HEK293 (cell line): ENCODE data around the gene PRAC1.

ENCODE experiments used
- CTCF ChIA-PET: fragments of 350-600 bp; formaldehyde crosslinking; extraction: SDS; loops from one replicate; lab custom pipeline; 2021; ENCODE audit warnings: antibody characterized with exemption; lab: Yijun Ruan, JAX
- POLR2A ChIA-PET: fragments of 300-600 bp; formaldehyde crosslinking; extraction: SDS; loops from one replicate; lab custom pipeline; 2020; ENCODE audit warnings: antibody characterized with exemption, inconsistent platforms; lab: Yijun Ruan, JAX
- H3K27ac ChIP-seq: fragments of 200-500 bp; sonication (Bioruptor generic); 2 replicates; pipeline ENCODE4 v1.5.1; 2014; ENCODE audit warnings: low read depth, low read length, control low read depth, inconsistent platforms; ENCODE audit errors: extremely low read depth
- H3K36me3 ChIP-seq, 2 experiments: fragments of 200-500 bp in 1 of 2; sonication (Bioruptor generic) in 1 of 2; 1 replicate in 1 of 2; 2 replicates in 1 of 2; pipeline ENCODE4 v1.5.1; 2014 to 2017; ENCODE audit warnings: inconsistent platforms in 2 of 2, low read length in 2 of 2; ENCODE audit not compliant: control insufficient read depth in 2 of 2, insufficient read depth in 1 of 2
- H3K4me1 ChIP-seq: fragments of 200-500 bp; sonication (Bioruptor generic); 2 replicates; pipeline ENCODE4 v1.5.1; 2014; ENCODE audit warnings: mild to moderate bottlenecking, low read length, inconsistent platforms; ENCODE audit not compliant: control insufficient read depth, insufficient read depth
- H3K4me3 ChIP-seq: 2 replicates; pipeline ENCODE4 v1.5.1; 2011; ENCODE audit warnings: low read depth, mild to moderate bottlenecking, control low read depth, low read length, moderate library complexity
- H3K9me3 ChIP-seq: fragments of 200-500 bp; sonication (Bioruptor generic); 2 replicates; pipeline ENCODE4 v1.5.1; 2014; ENCODE audit warnings: low read depth, low read length, inconsistent platforms; ENCODE audit not compliant: control insufficient read depth, insufficient read depth
- EGR2 ChIP-seq: fragments of 450-650 bp; formaldehyde crosslinking; IDR thresholded peaks from 2 replicates; pipeline ENCODE4 v1.5.1; 2016; ENCODE audit warnings: low read depth, missing biosample characterization, missing genetic modification characterization
- RBAK ChIP-seq: fragments of 450-650 bp; formaldehyde crosslinking; IDR thresholded peaks from 2 replicates; pipeline ENCODE4 v1.5.1; 2016; ENCODE audit warnings: missing biosample characterization, missing genetic modification characterization
- ZBTB7A ChIP-seq: fragments of 450-650 bp; formaldehyde crosslinking; IDR thresholded peaks from 2 replicates; pipeline ENCODE4 v1.5.1; 2016; ENCODE audit warnings: low read depth, missing biosample characterization, missing genetic modification characterization
- ZFHX2 ChIP-seq: fragments of 450-650 bp; formaldehyde crosslinking; conservative IDR thresholded peaks from 2 replicates; pipeline ENCODE4 v1.5.1; 2016; ENCODE audit warnings: missing biosample characterization, missing genetic modification characterization
- ZNF157 ChIP-seq: fragments of 450-650 bp; formaldehyde crosslinking; IDR thresholded peaks from 2 replicates; pipeline ENCODE4 v1.5.1; 2016; ENCODE audit warnings: missing biosample characterization, missing genetic modification characterization
- ZNF16 ChIP-seq: fragments of 450-650 bp; formaldehyde crosslinking; IDR thresholded peaks from 2 replicates; pipeline ENCODE4 v1.5.1; 2016; ENCODE audit warnings: low read depth, missing biosample characterization, missing genetic modification characterization
- ZNF169 ChIP-seq: fragments of 450-650 bp; formaldehyde crosslinking; IDR thresholded peaks from 2 replicates; pipeline ENCODE4 v1.5.1; 2016; ENCODE audit warnings: missing biosample characterization, missing genetic modification characterization
- ZNF26 ChIP-seq: fragments of 450-650 bp; formaldehyde crosslinking; IDR thresholded peaks from 2 replicates; pipeline ENCODE4 v1.5.1; 2016; ENCODE audit warnings: missing biosample characterization, missing genetic modification characterization
- ZNF350 ChIP-seq: fragments of 450-650 bp; formaldehyde crosslinking; IDR thresholded peaks from 2 replicates; pipeline ENCODE4 v1.5.0; 2017; ENCODE audit warnings: missing biosample characterization, mild to moderate bottlenecking, missing genetic modification characterization
- ZNF561 ChIP-seq: fragments of 450-650 bp; IDR thresholded peaks from 2 replicates; pipeline ENCODE4 v1.5.1; 2018; ENCODE audit warnings: missing biosample characterization, missing genetic modification characterization, borderline replicate concordance
- ZNF621 ChIP-seq: fragments of 450-650 bp; formaldehyde crosslinking; IDR thresholded peaks from 2 replicates; pipeline ENCODE4 v1.5.1; 2017; ENCODE audit warnings: missing biosample characterization, missing genetic modification characterization
- ZNF629 ChIP-seq: fragments of 450-650 bp; formaldehyde crosslinking; IDR thresholded peaks from 2 replicates; pipeline ENCODE4 v1.5.1; 2017; ENCODE audit warnings: missing biosample characterization, missing genetic modification characterization
- ZNF76 ChIP-seq: fragments of 450-650 bp; formaldehyde crosslinking; IDR thresholded peaks from 2 replicates; pipeline ENCODE4; 2016; ENCODE audit warnings: low read depth, missing biosample characterization, missing genetic modification characterization, borderline replicate concordance
- ZNF785 ChIP-seq: fragments of 450-650 bp; formaldehyde crosslinking; IDR thresholded peaks from 2 replicates; pipeline ENCODE4 v1.5.1; 2016; ENCODE audit warnings: missing biosample characterization, missing genetic modification characterization
- ZNF830 ChIP-seq: fragments of 450-650 bp; IDR thresholded peaks from 2 replicates; pipeline ENCODE4 v1.5.0; 2018; ENCODE audit warnings: missing biosample characterization, missing genetic modification characterization, low read depth, mild to moderate bottlenecking, moderate library complexity
- ZSCAN23 ChIP-seq: fragments of 450-650 bp; formaldehyde crosslinking; IDR thresholded peaks from 2 replicates; pipeline ENCODE4 v1.5.1; 2016; ENCODE audit warnings: missing biosample characterization, missing genetic modification characterization
- ZSCAN4 ChIP-seq: fragments of 450-650 bp; formaldehyde crosslinking; IDR thresholded peaks from 2 replicates; pipeline ENCODE4 v1.5.1; 2017; ENCODE audit warnings: missing biosample characterization, missing genetic modification characterization
- TF ChIP-seq, protein P1 (sequence below): fragments of 450-650 bp; formaldehyde crosslinking; IDR thresholded peaks from 2 replicates; pipeline ENCODE4 v1.5.1; 2016; ENCODE audit warnings: missing biosample characterization, missing genetic modification characterization
- TF ChIP-seq, protein P2 (sequence below): fragments of 450-650 bp; formaldehyde crosslinking; IDR thresholded peaks from 2 replicates; pipeline ENCODE4 v1.5.1; 2016; ENCODE audit warnings: missing biosample characterization, missing genetic modification characterization

PRAC1 gene

DNA sequence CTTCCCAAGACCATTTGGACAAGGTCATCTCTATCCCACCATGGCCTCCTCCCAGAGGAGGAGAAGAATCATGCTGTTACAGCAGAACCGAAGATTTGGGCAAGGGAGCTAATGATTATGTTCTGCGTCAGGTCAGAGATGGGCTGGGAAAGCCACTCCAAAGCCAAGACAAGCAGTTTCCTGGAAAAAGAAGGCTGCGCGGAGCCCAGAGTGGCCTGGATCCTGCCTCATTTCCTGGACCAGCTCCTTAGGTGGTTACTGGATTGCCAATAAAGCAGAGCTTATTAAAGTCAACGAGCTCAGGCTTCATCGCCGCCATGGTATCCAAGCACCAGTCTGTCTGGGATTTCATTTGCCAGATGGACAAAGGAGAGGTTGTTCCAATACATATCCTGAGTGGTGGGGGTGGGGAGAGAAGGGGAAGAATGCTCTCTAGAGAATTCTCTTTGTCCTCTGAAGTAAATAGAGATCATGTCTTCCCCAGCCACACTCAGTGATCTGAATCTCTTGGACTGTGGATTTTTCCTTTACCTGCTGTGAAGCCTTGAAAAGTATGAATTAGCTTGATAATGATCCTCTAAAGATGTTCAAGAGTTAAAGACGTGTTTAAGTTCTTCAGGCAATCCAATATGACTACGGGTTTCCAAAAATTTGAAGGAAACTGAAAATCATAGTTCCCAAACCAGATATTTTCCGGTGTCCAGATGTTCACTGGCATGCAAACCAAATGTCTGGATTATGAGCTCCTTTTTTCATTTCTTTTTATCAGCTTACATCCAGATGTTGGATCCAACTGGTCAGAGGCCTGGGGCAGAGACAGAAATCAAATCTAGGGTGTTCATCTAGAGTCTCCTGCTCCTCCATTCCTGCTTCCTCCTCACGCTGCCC is 17.7 kb downstream of the PRAC1 start:
- H3K27ac ChIP-seq: no peak overlapping the region
- no peaks in the 10 kb centered on the region; the same call in 1 of the 2 replicates for H3K4me1 ChIP-seq
- no peak overlapping the region for H3K4me3 ChIP-seq
- no peak for TF ChIP-seq ZNF350 (tag by site-specific recombination)
- TF ChIP-seq ZNF629 (tag by site-specific recombination): no peak
- TF ChIP-seq ZBTB7A (tag by site-specific recombination): no peak
- TF ChIP-seq ZNF561 (tag by site-specific recombination): no peak
- TF ChIP-seq, protein P1, sequence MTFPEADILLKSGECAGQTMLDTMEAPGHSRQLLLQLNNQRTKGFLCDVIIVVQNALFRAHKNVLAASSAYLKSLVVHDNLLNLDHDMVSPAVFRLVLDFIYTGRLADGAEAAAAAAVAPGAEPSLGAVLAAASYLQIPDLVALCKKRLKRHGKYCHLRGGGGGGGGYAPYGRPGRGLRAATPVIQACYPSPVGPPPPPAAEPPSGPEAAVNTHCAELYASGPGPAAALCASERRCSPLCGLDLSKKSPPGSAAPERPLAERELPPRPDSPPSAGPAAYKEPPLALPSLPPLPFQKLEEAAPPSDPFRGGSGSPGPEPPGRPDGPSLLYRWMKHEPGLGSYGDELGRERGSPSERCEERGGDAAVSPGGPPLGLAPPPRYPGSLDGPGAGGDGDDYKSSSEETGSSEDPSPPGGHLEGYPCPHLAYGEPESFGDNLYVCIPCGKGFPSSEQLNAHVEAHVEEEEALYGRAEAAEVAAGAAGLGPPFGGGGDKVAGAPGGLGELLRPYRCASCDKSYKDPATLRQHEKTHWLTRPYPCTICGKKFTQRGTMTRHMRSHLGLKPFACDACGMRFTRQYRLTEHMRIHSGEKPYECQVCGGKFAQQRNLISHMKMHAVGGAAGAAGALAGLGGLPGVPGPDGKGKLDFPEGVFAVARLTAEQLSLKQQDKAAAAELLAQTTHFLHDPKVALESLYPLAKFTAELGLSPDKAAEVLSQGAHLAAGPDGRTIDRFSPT (tag by site-specific recombination): no peak
- no peak for TF ChIP-seq RBAK (tag by site-specific recombination)
- TF ChIP-seq ZNF26: no peak
- TF ChIP-seq ZNF76: no peak
- no peak for TF ChIP-seq ZNF16
- TF ChIP-seq ZSCAN4 (tag by site-specific recombination): no peak
- no peak for TF ChIP-seq ZNF830 (tag by site-specific recombination)
- TF ChIP-seq ZNF169 (tag by site-specific recombination): no peak
- POLR2A ChIA-PET: interaction anchor here (0.6 kb wide), 1 partner anchor 27 kb away, joined by 3 read pairs; no protein-coding TSS in a partner anchor
- CTCF ChIA-PET: interaction anchor here (0.6 to 2.4 kb wide), 13 partner anchors 20 to 430 kb away, joined by 3 to 16 read pairs (median 4); no protein-coding TSS in a partner anchor
- H3K9me3 ChIP-seq: no peaks in the 10 kb centered on the region
- no peaks in the 10 kb centered on the region for H3K36me3 ChIP-seq

DNA sequence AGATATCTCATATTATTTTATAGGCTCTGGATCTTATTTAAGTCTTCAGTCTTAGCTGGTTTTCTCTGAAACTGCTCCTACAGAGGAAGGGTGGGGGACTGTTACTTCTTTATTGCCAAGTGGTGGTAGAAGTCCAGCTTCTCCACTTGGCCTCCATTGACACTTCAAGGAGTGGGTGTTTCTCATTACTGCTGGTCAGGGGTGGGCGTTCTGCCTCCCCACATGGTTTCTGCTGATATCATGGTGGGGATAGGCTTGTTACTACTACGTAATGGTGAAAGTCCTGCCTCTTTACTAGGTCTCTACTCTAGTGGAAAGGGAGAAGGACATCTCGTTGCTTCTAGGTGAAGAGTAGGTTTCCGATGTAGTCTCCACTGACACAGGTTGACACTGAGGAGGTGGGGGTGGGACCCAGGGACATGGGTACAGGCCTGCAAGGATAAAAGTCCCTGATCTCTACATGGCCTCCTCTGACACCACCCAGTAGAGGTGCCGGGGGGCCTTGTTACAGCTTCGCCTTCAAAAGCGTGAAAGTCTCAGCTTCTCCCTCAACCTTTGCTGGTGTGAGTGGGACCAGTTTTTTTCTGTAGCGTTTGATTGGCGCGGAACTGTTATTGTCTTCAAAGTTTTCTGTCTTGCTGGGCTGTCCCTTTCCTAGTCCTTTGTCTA is 20.3 kb downstream of the PRAC1 start:
- Histone ChIP-seq H3K36me3 (no peaks in the 10 kb centered on the region), H3K27ac (no peak overlapping the region), H3K4me3 (no peak overlapping the region), H3K9me3 (no peaks in the 10 kb centered on the region), H3K4me1 (no peaks in the 10 kb centered on the region; the same call in 1 of the 2 replicates)
- POLR2A ChIA-PET: no interaction called here
- TF ChIP-seq ZNF169 (tag by site-specific recombination) (no peak), ZFHX2 (tag by site-specific recombination) (peak; percentile 60), ZSCAN23 (no peak), ZNF785 (tag by site-specific recombination) (no peak), ZNF157 (tag by site-specific recombination) (no peak), EGR2 (tag by site-specific recombination) (peak; percentile 62), ZNF621 (no peak)
- TF ChIP-seq, protein P2, sequence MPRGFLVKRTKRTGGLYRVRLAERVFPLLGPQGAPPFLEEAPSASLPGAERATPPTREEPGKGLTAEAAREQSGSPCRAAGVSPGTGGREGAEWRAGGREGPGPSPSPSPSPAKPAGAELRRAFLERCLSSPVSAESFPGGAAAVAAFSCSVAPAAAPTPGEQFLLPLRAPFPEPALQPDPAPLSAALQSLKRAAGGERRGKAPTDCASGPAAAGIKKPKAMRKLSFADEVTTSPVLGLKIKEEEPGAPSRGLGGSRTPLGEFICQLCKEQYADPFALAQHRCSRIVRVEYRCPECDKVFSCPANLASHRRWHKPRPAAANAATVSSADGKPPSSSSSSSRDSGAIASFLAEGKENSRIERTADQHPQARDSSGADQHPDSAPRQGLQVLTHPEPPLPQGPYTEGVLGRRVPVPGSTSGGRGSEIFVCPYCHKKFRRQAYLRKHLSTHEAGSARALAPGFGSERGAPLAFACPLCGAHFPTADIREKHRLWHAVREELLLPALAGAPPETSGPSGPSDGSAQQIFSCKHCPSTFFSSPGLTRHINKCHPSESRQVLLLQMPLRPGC (tag by site-specific recombination): no peak
- CTCF ChIA-PET: interaction anchor here (0.6 to 2.2 kb wide), 5 partner anchors 24 to 113 kb away, joined by 3 to 13 read pairs (median 3); no protein-coding TSS in a partner anchor
